ENCODE measurements around the gene PBRM1. TPM values are rescaled to one million over a fixed set of nuclear protein-coding genes. Genes with fewer than 3 reads are reported as not detected.
A peak's percentile ranks its signal among the peaks of the same experiment; 100 is the strongest.

The PBRM1 gene
- total RNA-seq, 2 experiments from 2014 or later, result 75.7 to 91.1 TPM

- ChIA-PET CTCF (ENCODE audit: unreplicated experiment) (no interaction called here), POLR2A (interaction anchor here (0.6 kb wide), 1 partner anchor 16 kb away, joined by 4 read pairs; no protein-coding TSS in a partner anchor)
- no peak overlapping the region for H3K4me3 ChIP-seq (ENCODE audit: low read depth, low read length, poor library complexity, severe bottlenecking)
- H2AFZ ChIP-seq (ENCODE audit: low read length), result no peak overlapping the region
- peaks cover 52% of the 10 kb centered on the region for H3K36me3 ChIP-seq (ENCODE audit: insufficient read depth, low read length)
- no peak for DNase-seq (ENCODE audit: low spot score)
- H3K27ac ChIP-seq (ENCODE audit: low read depth, low read length, poor library complexity, severe bottlenecking), result no peak overlapping the region
- H3K4me1 ChIP-seq (ENCODE audit: insufficient read depth, low read length, poor library complexity, severe bottlenecking), result peaks cover 34% of the 10 kb centered on the region
- no peaks in the 10 kb centered on the region for H3K9me2 ChIP-seq (ENCODE audit: insufficient read depth, low read length)
- no TSS peak for BruUV-seq (replicated peaks)
- intact Hi-C loops (cut with micrococcal nuclease; ENCODE audit: unreplicated experiment), result no loop called here
- peaks cover 29% of the 10 kb centered on the region for H3K79me2 ChIP-seq (ENCODE audit: insufficient read depth, low read depth, low read length)
- no peak for TF ChIP-seq EZH2phosphoT487 (IDR thresholded peaks at IDR 0.05; ENCODE audit: borderline replicate concordance, low read depth, low read length)
- TF ChIP-seq CTCF (conservative IDR thresholded peaks at IDR 0.05; ENCODE audit: low read length), result no peak
- 0 out of 2 replicates have a peak overlapping the region, but pooled peaks have one; percentile 19 for H3K4me2 ChIP-seq (ENCODE audit: low read length)
- H4K20me1 ChIP-seq (ENCODE audit: insufficient read depth, low read length), result peaks cover 10% of the 10 kb centered on the region; the same call in 1 of the 2 replicates
- H3K9me3 ChIP-seq (ENCODE audit: low read length), result no peaks in the 10 kb centered on the region; the same call in 1 of the 2 replicates
Observed at GRCh38 chr3:52710512-52710911, 24.8 kb upstream of the PBRM1 start.

DNA sequence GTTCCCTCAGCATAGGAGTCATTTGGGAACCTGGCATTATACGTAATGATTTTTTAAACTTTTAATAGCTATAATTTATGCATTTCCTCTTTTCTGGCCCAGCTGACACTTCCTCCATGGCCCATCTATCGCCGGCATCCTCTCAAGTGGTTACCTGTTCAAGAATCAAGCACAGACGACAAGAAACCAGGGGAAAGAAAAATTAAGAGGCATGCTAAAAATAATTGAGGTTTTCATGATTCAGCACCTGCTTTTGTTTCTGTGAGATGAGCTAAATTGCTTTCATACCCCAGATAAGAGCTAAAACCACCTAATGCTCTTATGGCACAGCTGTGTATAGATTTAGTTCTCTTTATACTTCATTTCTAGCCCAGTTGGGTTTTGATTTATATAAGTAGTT, 21.9 kb upstream of the PBRM1 start:
- intact Hi-C loops (cut with micrococcal nuclease; ENCODE audit: unreplicated experiment), result no loop called here
- H3K36me3 ChIP-seq (ENCODE audit: insufficient read depth, low read length), result peaks cover 45% of the 10 kb centered on the region
- no peaks in the 10 kb centered on the region for H3K9me2 ChIP-seq (ENCODE audit: insufficient read depth, low read length)
- H3K4me3 ChIP-seq (ENCODE audit: low read depth, low read length, poor library complexity, severe bottlenecking), result peak overlapping the region; percentile 95
- H3K4me1 ChIP-seq (ENCODE audit: insufficient read depth, low read length, poor library complexity, severe bottlenecking), result peaks cover 47% of the 10 kb centered on the region
- H3K79me2 ChIP-seq (ENCODE audit: insufficient read depth, low read depth, low read length), result peaks cover 48% of the 10 kb centered on the region
- no peak overlapping the region for H2AFZ ChIP-seq (ENCODE audit: low read length)
- peak overlapping the region; percentile 63 for H3K27ac ChIP-seq (ENCODE audit: low read depth, low read length, poor library complexity, severe bottlenecking)
- ChIA-PET CTCF (ENCODE audit: unreplicated experiment) (no interaction called here), POLR2A (interaction anchor here (0.5 to 7.4 kb wide), 10 partner anchors 10 to 1671 kb away, joined by 3 to 44 read pairs (median 4); partner anchors contain the start of gene NEK4)
- peak overlapping the region; percentile 98 for H3K4me2 ChIP-seq (ENCODE audit: low read length)
- TF ChIP-seq EZH2phosphoT487 (IDR thresholded peaks at IDR 0.05; ENCODE audit: borderline replicate concordance, low read depth, low read length) (no peak), CTCF (conservative IDR thresholded peaks at IDR 0.05; ENCODE audit: low read length) (no peak)
- no TSS peak for BruUV-seq (replicated peaks)
- peaks cover 10% of the 10 kb centered on the region; the same call in 1 of the 2 replicates for H4K20me1 ChIP-seq (ENCODE audit: insufficient read depth, low read length)
- no peaks in the 10 kb centered on the region; the same call in 1 of the 2 replicates for H3K9me3 ChIP-seq (ENCODE audit: low read length)
- peak; percentile 67 for DNase-seq (ENCODE audit: low spot score)
